C4-2B (cell line): ENCODE results near the gene SNAI3.

Experiments
- H3K27ac ChIP-seq: fragments of 450-650 bp; 2 replicates; pipeline ENCODE4 v1.5.1; 2017
- ZFX ChIP-seq: fragments of 450-650 bp; IDR thresholded peaks from 2 replicates; pipeline ENCODE4 v1.6.1; 2017
- TF ChIP-seq, protein P1 (sequence below): fragments of 450-650 bp; conservative IDR thresholded peaks from 2 replicates; pipeline ENCODE4 v1.5.1; 2017; ENCODE audit warnings: mild to moderate bottlenecking

Gene SNAI3

GRCh38 chr16:88665570-88665969 is 20.7 kb downstream of the SNAI3 start:
- TF ChIP-seq, protein P1, sequence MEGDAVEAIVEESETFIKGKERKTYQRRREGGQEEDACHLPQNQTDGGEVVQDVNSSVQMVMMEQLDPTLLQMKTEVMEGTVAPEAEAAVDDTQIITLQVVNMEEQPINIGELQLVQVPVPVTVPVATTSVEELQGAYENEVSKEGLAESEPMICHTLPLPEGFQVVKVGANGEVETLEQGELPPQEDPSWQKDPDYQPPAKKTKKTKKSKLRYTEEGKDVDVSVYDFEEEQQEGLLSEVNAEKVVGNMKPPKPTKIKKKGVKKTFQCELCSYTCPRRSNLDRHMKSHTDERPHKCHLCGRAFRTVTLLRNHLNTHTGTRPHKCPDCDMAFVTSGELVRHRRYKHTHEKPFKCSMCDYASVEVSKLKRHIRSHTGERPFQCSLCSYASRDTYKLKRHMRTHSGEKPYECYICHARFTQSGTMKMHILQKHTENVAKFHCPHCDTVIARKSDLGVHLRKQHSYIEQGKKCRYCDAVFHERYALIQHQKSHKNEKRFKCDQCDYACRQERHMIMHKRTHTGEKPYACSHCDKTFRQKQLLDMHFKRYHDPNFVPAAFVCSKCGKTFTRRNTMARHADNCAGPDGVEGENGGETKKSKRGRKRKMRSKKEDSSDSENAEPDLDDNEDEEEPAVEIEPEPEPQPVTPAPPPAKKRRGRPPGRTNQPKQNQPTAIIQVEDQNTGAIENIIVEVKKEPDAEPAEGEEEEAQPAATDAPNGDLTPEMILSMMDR = no peak
- TF ChIP-seq ZFX = no peak
- H3K27ac ChIP-seq = no peak overlapping the region

DNA sequence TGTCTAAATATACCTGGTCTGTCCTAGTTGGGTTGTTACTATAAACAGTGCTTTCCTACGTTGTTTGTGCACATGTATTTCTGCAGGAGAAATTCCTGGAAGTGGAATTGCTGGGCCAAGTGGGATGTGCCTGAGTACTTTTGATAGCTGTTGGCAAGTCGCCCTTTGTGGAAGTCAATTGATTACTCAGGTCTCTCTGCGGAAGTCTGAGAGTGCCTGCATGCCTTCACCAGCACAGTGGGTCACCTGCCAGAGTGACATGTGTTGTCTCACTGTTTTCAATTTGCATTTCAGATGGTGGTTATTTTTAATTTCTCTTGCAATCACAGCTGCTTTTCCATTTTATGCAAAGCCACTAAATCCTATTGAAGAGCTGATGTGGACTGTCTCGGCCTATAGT is 21.2 kb downstream of the SNAI3 start:
- TF ChIP-seq, protein P1 = no peak
- TF ChIP-seq ZFX = no peak

GRCh38 chr16:88662843-88663606 is 23.3 kb downstream of the SNAI3 start, which contains the start of gene MVD:
MVD (minus strand) TSS chr16:88663091; CDS start chr16:88663080, 11 bp downstream.
- H3K27ac ChIP-seq = peak within 1 kb of the TSS; percentile 95
- TF ChIP-seq, protein P1 = no peak
- peak; percentile 43; the same call in 1 of the 2 replicates for TF ChIP-seq ZFX

More for the DNA sequence above, 21.2 kb downstream of the SNAI3 start:
- H3K27ac ChIP-seq = no peak overlapping the region

- TF ChIP-seq ZFX = no peak
- TF ChIP-seq, protein P1 = no peak
- H3K27ac ChIP-seq = peak overlapping the region; percentile 95
Measured at GRCh38 chr16:88662222-88662842, 24.0 kb downstream of the SNAI3 start.

- no peak overlapping the region for H3K27ac ChIP-seq
- TF ChIP-seq, protein P1 = no peak
- TF ChIP-seq ZFX = no peak
Measured at GRCh38 chr16:88661468-88661867, 24.8 kb downstream of the SNAI3 start.

GRCh38 chr16:88659160-88659559 is 27.1 kb downstream of the SNAI3 start:
- no peak overlapping the region for H3K27ac ChIP-seq
- TF ChIP-seq ZFX = no peak
- TF ChIP-seq, protein P1 = no peak

- no peak overlapping the region for H3K27ac ChIP-seq
- TF ChIP-seq, protein P1 = no peak
Measured at GRCh38 chr16:88658714-88659113, 27.6 kb downstream of the SNAI3 start.
